Skeletal muscle tissue (tissue), 4 donors: ENCODE results near the gene IFI30. TPM values are rescaled to one million over a fixed set of nuclear protein-coding genes. Genes with fewer than 3 reads are reported as not detected.

Experiments used
- H3K27ac ChIP-seq: one replicate; pipeline ENCODE4 v1.7.0; 2013; ENCODE audit warnings: mild to moderate bottlenecking, low read depth, low read length, inconsistent platforms
- H3K27me3 ChIP-seq, 3 donors: one replicate each; pipeline ENCODE4 v1.7.0; 2013; ENCODE audit warnings: low read length in 3 of 3; ENCODE audit not compliant: control insufficient read depth in 3 of 3, insufficient read depth in 3 of 3
- H3K36me3 ChIP-seq, 3 donors: one replicate each; pipeline ENCODE4 v1.7.0; 2013; ENCODE audit warnings: low read length in 3 of 3; ENCODE audit not compliant: control insufficient read depth in 3 of 3, insufficient read depth in 3 of 3
- H3K4me1 ChIP-seq, 3 donors: one replicate each; pipeline ENCODE4 v1.7.0; 2013; ENCODE audit warnings: low read length in 3 of 3, mild to moderate bottlenecking in 3 of 3; ENCODE audit not compliant: control insufficient read depth in 3 of 3, insufficient read depth in 3 of 3
- H3K4me3 ChIP-seq, 3 donors: one replicate each; pipeline ENCODE4 v1.7.0; 2013; ENCODE audit warnings: low read length in 3 of 3
- H3K9ac ChIP-seq, 3 donors: one replicate each; pipeline ENCODE4 v1.7.0; 2013; ENCODE audit warnings: low read length in 3 of 3, mild to moderate bottlenecking in 3 of 3, moderate library complexity in 2 of 3, low read depth in 1 of 3
- H3K9me3 ChIP-seq, 3 donors: one replicate each; pipeline ENCODE4 v1.7.0; 2013; ENCODE audit warnings: low read length in 3 of 3; ENCODE audit not compliant: control insufficient read depth in 3 of 3
- total RNA-seq: library from RNA; depleted of rRNA; stranded (reverse); fragments of >200 nt; gene quantifications from one replicate; pipeline ENCODE4 v1.2.3, GENCODE V29; 2014
- donor health status: Osteomylitis.

Gene IFI30
- total RNA-seq, 1 donor from 2014 or later: 3.7 TPM

DNA sequence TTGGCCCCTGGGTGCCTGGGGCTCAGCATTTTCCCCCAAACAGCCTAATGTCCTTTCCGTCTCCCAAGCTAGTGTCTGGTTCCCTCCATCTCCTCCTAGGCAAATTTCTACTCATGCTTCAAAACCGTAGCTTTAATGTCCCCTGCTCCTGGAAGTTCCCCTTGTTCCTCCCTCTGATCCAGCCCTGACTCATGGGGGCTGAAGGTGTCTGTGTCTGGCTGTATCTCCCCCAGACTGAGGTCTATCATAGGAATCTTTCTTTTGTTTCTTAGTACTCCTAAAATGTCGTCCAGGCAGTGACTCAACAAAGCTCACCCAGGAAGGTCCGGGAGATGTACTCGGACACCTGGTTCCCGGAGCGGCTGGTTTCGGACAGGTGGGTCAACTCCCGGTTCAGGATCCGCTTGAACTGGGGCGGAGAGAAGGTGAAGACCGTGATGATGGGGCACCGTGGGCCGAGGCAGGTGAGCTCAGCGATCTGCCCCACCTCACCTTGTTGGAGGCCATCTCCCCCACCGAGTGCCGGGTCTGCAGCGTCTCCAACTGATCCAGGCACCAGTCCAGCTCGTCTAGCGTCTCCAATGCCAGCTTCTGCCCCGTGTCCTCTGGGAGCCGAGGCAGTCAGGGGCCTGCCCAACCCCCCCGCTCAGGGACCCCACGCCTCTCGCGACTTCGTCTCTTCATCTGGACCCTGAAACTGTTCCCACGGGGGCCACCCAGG is 46.5 kb downstream of the IFI30 start:
- no peak overlapping the region for H3K9ac ChIP-seq
- H3K4me1 ChIP-seq: peaks cover 9 to 13% (median 10%) of the 10 kb centered on the region in 3 donors
- H3K9me3 ChIP-seq: no peaks in the 10 kb centered on the region
- H3K4me3 ChIP-seq: no peak overlapping the region
- no peaks in the 10 kb centered on the region for H3K36me3 ChIP-seq
- no peak overlapping the region for H3K27ac ChIP-seq
- H3K27me3 ChIP-seq: peaks cover 0 to 16% (median 15%) of the 10 kb centered on the region in 3 donors

DNA sequence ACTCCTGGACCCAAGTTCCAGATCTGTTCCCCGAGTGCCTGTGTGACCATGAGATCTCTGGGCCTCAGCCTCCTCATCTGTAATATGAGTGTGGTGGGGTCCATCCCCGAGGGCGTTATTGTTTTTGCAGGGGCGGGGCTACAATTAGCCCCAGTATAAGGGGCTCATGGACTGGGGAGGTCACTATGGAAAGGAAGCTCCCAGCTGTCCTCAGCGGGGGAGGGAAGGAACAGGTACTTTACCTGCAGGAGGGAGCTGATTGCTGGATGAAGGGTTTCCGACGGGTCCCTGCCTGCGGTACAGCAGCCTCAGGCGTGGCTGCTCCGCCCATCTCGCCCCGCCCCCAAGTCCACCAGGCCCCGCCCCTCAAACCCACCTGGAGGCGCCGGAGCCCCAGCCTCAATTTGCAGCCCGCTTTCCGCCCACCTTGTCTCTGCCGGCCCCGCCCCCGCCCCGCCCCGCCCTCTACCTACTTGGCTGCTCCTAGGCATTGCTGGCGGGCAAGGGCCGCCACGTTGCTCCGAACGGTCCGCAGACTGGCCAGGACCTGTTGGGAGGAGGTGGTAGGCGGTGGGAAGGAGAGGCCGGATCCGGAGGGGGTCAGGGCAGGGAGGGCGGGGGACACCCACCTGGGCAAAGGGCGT is 47.1 kb downstream of the IFI30 start:
- Histone ChIP-seq H3K9me3 (no peaks in the 10 kb centered on the region), H3K4me3 (no peak overlapping the region), H3K27me3 (peaks cover 0 to 21% (median 19%) of the 10 kb centered on the region in 3 donors), H3K27ac (no peak overlapping the region), H3K9ac (no peak overlapping the region), H3K4me1 (peaks cover 14 to 20% (median 16%) of the 10 kb centered on the region in 3 donors), H3K36me3 (no peaks in the 10 kb centered on the region)

DNA sequence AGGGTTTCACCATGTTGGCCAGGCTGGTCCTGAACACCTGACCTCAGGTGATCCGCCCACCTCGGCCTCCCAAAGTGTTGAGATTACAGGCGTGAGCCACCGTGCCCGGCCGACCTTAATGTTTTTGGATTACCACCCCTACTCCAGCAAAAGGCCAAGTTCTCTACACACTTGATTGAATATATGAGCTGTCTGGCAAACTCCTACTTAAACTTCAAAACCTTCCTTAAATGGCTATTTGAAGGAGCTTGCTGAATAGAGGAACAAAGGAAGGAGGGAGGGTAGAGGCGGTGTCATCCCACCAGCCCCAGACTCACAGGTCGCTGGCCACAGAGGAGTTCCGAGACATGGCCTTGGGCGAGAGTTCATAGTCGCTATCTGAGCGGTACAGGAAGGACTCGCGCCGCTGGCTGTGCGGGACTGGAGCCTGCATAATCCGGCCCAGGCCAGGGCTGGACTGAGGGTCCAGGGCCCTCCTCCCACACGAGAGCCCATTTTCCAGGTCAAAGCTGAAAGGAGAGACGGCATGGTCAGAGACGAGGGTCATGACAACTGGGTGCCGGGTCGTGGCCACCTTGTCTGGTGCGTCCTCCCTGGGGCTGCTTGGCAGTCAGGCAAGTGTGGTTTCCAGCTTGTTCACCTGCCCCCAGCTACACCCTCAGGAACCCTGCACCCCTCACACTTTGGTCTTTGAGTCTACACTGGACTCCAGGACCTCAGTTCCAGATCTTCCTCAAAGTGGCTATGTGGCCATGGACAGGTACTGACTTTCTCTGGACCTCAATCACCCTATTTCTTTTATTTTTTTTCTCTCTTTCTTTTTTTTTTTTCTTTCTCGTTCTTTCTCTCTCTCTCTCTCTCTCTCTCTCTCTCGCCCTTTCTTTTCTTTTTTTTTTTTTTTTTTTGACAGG is 48.5 kb downstream of the IFI30 start:
- H3K36me3 ChIP-seq: no peaks in the 10 kb centered on the region
- H3K27me3 ChIP-seq: peaks cover 0 to 25% (median 20%) of the 10 kb centered on the region in 3 donors
- no peaks in the 10 kb centered on the region for H3K9me3 ChIP-seq
- no peak overlapping the region for H3K4me3 ChIP-seq
- H3K9ac ChIP-seq: no peak overlapping the region
- peaks cover 21 to 27% (median 22%) of the 10 kb centered on the region in 3 donors for H3K4me1 ChIP-seq
- no peak overlapping the region for H3K27ac ChIP-seq

DNA sequence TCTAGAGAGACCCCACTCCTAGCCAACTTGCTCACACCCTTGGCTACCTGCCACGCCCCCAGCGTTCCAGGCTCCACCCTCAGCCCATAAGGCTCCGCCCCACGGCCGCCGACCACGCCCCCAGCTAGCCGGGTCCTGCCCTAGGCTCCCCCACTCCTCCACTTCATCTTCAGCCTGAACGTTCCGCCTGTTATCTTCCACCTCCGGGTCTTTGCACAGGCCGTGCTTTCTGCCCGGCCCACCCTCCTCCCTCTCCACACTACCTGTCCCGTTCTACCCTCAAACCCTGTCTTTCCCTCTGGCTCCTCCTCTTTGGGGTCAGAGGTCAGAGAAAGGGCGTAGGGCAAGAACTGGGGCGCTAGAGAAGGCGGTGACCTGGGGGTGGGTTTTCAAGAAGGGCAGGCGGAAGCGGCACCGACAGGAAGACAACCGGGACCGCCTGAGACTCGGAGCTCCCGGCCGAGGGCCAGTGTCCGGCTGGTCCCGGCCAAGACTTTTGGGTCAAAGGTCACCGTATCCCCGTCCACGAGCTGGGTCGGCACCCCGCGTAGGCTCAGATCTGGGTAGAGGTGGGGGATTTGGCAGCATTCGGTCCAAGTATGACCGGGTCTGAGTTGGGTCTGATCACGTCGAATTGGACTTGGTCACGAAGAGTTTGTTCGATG is 50.4 kb downstream of the IFI30 start:
- Histone ChIP-seq H3K9ac (peak overlapping the region; percentile 43 to 68 (median 63)), H3K27me3 (peaks cover 0 to 29% (median 20%) of the 10 kb centered on the region in 3 donors)

DNA sequence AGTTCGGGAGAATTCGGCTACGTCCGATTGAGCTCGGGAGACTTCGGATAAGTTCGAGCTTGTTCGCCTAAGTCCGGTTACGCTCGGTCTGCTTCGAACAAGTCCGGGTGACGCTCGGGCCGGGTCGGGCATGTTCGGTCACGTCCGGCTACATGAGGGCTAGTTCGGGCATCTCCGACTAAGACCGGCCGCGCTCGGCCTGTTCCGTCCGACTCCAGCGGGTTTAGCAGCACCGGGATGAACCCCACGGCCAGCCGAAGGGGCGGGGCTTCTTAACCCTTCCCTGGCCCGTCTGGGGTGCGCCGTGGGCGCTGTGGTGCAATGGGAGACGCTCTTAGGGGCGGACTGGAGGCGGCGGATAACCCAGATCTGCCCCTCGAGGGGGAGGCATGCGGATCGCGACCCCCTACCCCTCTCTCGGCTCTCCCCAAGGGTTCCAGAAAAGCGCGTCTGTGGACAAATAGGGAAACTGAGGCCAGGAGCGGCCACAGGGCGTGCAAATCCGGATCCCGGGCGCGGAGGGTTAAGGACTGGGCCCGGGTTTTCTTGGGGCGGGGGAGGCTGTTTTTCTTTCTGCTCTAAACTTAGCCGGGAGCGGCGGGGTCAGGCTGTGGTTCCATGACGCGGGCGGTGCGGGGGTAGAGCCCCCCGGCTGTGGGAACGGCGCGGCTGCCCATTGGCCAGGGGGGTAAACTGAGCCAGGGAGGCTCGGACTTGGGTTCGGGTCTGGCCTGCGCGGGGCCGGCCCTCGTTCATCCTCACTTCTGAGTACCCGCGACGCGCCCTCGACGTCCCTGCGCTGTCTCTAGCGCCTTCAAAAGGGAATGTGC is 51.1 kb downstream of the IFI30 start:
- peaks cover 0 to 29% (median 20%) of the 10 kb centered on the region in 3 donors for H3K27me3 ChIP-seq
- H3K36me3 ChIP-seq: no peaks in the 10 kb centered on the region
- H3K9me3 ChIP-seq: no peaks in the 10 kb centered on the region
- peak overlapping the region; percentile 57 to 79 (median 68) for H3K9ac ChIP-seq
- H3K4me3 ChIP-seq: peak overlapping the region; percentile 79 to 81 (median 80)
- H3K27ac ChIP-seq: peak overlapping the region; percentile 87
- peaks cover 36 to 43% (median 38%) of the 10 kb centered on the region in 3 donors for H3K4me1 ChIP-seq

More for the DNA sequence above, 50.4 kb downstream of the IFI30 start:
- Histone ChIP-seq H3K4me1 (peaks cover 36 to 43% (median 38%) of the 10 kb centered on the region in 3 donors), H3K4me3 (peak overlapping the region; percentile 79 to 81 (median 80)), H3K36me3 (no peaks in the 10 kb centered on the region), H3K27ac (peak overlapping the region; percentile 32), H3K9me3 (no peaks in the 10 kb centered on the region)

DNA sequence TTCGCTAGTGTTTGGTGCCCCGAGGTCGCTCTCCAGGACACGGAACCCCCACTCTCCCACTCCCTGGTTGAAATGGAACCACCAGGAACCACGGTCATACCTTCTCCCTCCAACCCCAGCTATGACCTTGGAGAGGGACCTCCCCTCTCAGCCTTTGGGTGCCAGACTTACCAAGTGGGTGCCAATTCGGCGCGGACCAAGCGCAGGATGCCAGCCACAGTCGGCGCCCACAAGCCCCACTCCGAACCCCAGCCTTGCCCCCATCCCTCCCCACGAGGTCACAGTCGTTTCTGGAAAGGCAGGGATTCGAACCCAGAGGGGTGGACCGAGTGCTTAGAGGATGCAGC is 51.7 kb downstream of the IFI30 start:
- H3K27me3 ChIP-seq: peaks cover 0 to 29% (median 20%) of the 10 kb centered on the region in 3 donors
- peak overlapping the region in 2 of 3 donors; percentile 68 to 79 for H3K9ac ChIP-seq
- H3K27ac ChIP-seq: peak overlapping the region; percentile 87
- peaks cover 36 to 43% (median 38%) of the 10 kb centered on the region in 3 donors for H3K4me1 ChIP-seq
- H3K36me3 ChIP-seq: no peaks in the 10 kb centered on the region
- H3K4me3 ChIP-seq: peak overlapping the region in 2 of 3 donors; percentile 29 to 69
- no peaks in the 10 kb centered on the region for H3K9me3 ChIP-seq

DNA sequence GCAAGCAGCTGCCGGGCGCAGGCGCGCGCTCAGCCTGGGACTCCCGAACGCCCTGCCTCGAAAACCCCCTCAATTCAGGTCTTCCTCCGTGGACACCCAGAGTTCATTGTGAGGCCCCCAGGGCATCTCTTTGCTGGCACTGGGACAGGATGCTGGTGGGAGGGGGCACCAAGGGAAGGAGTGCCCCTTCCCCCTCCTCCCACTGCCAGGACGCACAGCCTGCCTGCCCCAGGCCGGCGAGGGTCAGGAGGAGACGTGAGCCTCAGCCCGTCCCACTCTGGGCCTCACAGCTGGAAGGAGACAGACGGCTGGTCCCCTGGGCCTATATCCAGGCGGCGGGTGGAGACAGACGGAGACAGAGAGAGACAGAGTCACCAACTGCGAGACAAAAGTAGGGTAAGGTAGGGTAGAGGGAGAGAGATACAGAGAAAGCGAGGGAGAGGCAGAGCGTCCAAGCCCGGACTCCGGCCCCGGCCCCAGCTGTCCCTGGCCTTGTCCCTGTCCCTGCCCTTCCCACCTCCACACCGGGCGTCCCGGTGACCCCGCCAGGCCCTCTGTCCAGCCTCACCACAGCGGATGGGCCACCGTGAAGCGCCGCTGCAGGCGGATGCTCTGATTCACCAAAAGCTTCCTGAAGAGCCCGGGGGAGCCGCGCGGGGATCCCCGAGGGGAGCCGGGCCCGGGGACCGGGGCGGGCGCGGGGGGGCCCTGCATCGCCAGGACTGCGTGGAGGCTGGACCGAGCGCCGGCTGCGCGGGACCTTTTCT is 52.3 kb downstream of the IFI30 start, which contains the start of gene PDE4C:
TSS of gene PDE4C (minus strand) at position 737 of the 767 bp plus-strand sequence. CDS start at position 714, 23 bp downstream.
- Histone ChIP-seq H3K9ac (peak within 1 kb of the TSS; percentile 20 to 79 (median 68)), H3K27ac (peak within 1 kb of the TSS; percentile 87), H3K9me3 (no peaks in the 10 kb centered on the region), H3K36me3 (no peaks in the 10 kb centered on the region), H3K27me3 (peaks cover 0 to 29% (median 19%) of the 10 kb centered on the region in 3 donors), H3K4me3 (peak within 1 kb of the TSS in 2 of 3 donors; percentile 54 to 69), H3K4me1 (peaks cover 36 to 44% (median 38%) of the 10 kb centered on the region in 3 donors)

DNA sequence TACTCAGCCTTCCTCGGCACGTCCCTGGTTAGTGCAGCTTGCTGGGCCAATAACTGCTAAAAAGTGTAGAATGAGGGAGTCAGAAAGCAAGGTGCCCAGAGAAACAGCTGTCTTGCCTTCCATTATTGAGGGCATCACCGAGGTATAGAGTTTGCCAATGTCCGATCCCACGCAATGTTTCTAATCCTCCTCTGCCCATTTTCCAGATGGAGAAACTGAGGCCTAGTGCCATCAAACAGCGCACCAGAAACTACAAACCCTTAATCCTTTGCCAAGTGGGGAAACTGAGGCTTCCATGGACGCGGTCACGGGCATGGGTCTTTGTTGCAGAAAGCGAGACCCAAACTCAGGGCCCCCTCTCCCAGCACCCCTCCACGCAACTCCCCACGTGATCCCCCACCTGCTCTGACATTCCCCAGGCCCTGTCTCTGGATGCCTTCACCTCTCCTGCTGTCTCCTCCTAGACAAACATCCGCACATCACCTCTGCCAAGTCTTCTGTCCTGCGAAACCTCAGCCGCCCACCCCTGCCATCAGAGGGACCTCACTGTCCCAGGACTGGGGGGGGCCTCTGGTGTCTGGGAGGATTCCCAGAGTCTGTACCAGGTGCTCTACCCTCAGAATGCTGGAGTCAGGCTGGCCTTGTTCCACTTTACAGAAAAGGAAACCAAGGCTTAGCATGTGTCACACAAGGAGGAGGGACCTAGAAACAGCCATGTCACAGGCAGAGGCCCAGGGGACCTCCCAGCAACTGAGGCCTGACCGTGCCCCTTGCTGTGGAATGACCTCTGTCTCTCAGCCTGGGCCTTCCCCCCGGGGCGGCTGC is 53.6 kb downstream of the IFI30 start:
- Histone ChIP-seq H3K4me3 (peak overlapping the region in 1 of 3 donors; percentile 41), H3K27me3 (peaks cover 1 to 22% (median 18%) of the 10 kb centered on the region in 3 donors), H3K9ac (peak overlapping the region; percentile 28 to 60 (median 47)), H3K36me3 (no peaks in the 10 kb centered on the region), H3K4me1 (peaks cover 36 to 52% (median 40%) of the 10 kb centered on the region in 3 donors), H3K27ac (peak overlapping the region; percentile 87), H3K9me3 (no peaks in the 10 kb centered on the region)
